GM18526 (cell line): ENCODE results near the gene LHFPL3.

Source experiments
- POLR2A ChIP-seq: IDR thresholded peaks from 3 replicates; pipeline ENCODE4 v1.6.1; 2011; ENCODE audit not compliant: insufficient read length; ENCODE audit errors: extremely low read depth

The LHFPL3 gene

DNA sequence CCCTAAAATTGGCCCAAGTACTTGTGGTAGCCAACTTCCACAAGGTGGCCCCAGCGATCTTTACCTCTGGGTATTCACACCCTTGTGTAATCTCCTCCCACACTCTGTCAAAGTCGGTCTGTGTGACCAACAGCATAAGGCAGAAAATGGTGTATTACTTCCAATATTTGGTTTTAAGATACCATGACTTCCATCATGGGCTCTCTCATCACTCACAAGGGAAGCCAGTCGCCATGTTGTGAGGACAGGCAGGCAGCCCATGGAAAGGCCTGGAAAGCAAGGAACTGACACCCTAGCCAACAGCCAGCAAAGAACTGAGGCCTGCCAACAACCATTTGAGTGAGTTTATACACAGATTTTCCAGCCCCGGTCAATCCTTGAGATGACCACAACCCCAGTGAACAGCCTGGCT is 594.6 kb downstream of the LHFPL3 start:
- no peak for TF ChIP-seq POLR2A

DNA sequence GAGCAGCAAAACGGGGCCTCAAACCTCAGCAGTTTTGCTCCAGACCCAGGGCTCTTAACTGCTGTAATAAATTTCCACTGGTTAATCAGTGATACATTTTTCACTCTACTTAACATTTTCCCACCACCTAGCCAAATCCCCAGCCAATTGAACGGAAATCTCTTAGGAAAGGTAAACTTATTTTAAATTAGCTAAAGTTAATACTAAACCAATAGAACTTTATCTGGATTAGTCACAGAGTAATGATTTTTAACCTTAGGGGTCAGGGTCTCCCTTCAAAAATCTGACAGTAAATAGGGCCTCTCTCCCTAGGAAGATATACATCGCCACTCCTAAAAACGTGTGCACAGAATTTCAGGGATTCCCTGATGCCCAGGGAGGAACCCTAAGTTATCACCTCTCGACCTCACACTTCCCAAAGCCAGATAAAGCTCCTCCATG is 598.2 kb downstream of the LHFPL3 start:
- TF ChIP-seq POLR2A, result no peak

- TF ChIP-seq POLR2A, result no peak
These were observed 598.7 kb downstream of the LHFPL3 start for GRCh38 chr7:104927055-104927454.

DNA sequence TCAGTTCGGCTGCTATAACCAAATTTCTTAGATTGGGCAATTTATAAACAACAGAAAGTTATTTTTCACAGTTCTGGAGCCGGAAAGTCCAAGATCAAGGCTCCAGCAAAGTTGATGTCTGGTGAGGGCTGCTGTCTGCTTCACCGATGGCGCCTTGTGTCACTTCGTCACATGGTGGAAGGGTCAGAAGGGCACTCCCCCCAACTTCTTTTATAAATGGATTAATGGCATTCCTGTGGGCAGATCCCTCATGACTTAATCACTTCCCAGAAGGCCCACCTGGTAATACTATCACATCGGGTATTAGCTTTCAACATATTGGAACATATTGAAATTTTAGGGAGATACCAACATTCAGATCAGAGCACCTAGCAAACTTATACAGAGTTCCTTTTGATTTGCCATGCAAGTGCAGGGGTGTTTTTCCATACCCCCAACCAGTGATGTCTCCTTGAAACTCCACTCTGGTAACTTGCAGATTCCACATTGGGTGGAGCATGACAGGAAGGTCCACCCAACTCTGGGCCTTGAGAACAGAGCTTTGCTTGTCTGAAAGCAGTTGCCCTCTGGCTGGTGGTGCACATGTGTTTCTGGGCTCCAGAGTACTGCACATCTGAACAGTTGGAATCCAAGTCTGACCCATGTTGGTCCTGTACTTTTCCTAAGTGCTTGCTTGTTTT is 600.5 kb downstream of the LHFPL3 start:
- no peak for TF ChIP-seq POLR2A

- no peak for TF ChIP-seq POLR2A
These were observed 601.5 kb downstream of the LHFPL3 start for GRCh38 chr7:104929921-104930320.

- no peak for TF ChIP-seq POLR2A
These were observed 602.9 kb downstream of the LHFPL3 start for GRCh38 chr7:104931181-104931781.

- TF ChIP-seq POLR2A, result no peak
These were observed 604.6 kb downstream of the LHFPL3 start for GRCh38 chr7:104933022-104933421.

DNA sequence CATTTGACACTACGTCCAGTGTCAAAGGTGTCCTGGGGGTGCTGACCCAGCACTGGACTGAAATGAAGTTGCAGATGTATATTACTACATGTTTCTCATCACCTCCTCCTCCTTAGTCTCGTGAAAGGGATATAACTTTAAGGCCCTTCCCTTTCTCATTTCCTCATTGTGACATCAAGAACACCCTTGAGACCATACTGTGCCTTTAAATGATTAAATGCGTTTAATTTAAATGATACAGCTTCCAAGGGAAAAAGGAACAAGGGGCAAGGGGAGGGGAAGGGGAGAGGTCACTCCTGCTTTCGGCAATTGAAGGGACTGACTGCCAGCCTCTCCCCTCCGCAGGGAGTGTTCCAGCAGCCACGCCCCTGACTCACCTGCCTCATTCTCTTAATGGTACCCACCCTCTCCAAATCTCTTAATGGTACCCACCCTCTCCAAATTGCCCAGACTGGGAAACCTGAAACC is 605.2 kb downstream of the LHFPL3 start:
- TF ChIP-seq POLR2A, result no peak

- no peak for TF ChIP-seq POLR2A
These were observed 606.3 kb downstream of the LHFPL3 start for GRCh38 chr7:104934665-104935064.

DNA sequence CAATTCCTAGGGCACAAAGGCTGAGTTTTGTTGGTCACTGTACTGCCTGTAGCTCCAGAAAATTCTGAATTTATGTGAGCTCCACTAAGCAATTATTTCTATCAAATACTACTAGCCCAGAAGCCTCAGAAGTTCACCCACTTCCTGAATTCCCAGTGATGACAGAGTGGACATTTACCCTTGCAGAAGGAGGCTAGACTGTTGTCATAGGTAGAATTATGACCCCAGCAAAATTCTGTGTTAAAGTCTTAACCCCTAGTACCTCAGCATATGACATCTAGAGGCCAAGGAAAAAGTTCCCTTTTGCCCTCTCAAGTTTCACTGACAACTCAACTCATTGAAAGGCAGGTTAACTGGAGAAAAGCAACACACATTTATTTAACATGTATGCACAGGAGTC is 606.9 kb downstream of the LHFPL3 start:
- no peak for TF ChIP-seq POLR2A

- TF ChIP-seq POLR2A, result no peak
These were observed 608.1 kb downstream of the LHFPL3 start for GRCh38 chr7:104936546-104936945.

- TF ChIP-seq POLR2A, result no peak
These were observed 610.5 kb downstream of the LHFPL3 start for GRCh38 chr7:104938741-104939390.

DNA sequence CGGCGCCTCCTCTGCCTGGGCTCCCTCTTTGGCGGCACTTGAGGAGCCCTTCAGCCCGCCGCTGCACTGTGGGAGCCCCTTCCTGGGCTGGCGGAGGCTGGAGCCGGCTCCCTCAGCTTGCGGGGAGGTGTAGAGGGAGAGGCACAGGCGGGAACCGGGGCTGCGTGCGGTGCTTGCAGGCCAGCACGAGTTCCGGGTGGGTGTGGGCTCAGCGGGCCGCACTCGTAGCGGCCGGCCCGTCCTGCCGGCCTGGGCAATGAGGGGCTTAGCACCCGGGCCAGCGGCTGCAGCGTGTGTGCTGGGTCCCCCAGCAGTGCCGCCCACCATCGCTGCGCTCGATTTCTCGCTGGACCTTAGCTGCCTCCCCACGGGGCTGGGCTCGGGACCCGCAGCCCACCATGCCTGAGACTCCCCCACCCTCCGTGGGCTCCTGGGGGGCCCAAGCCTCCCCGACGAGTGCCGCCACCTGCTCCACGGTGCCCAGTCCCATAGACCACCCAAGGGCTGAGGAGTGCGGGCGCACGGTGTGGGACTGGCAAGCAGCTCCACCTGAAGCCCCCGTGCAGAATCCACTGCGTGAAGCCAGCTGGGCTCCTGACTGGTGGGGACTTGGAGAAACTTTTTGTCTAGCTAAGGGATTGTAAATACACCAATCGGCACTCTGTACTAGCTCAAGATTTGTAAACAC is 611.8 kb downstream of the LHFPL3 start:
- TF ChIP-seq POLR2A, result no peak

DNA sequence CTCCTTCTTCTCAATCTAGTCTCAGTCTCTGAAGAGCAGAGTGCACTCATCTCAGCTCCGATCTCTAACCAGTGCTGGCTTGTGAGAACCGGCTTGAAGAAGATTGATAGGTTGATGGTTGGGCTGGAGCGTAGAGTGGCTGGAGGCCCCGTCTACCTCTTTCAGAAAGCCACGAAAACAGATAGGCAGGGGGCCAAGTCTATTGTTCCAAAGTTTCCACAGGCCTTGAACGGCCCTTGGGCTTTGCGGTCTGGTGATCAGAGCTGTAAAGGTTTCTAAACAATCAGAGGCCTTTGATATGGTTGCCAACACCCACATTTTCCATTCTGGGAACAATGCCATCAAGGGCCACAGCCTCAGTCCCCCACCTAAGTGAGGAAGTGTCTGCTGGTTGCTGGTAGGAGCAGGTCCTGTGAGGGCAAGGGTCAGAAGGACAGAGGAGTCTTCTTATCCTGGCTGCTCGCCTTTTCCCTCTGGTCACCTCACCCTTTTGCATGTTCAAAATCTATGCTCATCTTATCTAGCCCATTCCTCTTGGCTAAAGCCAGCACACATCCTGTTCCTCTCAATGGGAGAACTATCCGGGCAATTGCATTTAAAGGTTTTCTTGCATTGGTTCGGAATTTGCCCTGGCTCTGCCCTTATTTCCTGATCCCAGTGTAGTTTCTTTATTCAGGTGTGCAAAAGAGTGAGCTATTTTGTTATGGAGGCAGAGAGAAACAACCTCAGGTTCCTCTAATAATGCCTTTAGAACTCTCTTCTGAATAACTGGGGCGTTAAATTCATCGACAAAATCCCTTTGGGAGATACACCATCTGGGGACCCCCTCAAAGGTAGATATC is 615.3 kb downstream of the LHFPL3 start:
- peak; percentile 36 for TF ChIP-seq POLR2A

DNA sequence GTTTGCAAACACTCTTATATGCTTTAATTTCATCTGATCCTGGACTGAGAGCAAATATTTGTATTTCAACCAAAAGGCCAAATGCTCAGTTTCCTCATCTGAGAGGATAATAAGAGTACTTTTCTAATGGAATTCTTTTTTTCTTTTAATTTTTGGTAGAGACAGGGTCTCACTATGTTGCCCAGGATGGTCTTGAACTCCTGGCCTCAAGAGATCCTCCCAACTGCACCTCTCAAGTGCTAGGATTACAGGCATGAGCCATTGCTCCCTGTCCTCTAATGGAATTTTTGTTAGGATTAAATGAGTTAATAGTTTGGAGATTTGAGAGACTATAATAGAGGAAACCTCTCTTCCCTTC is 617.2 kb downstream of the LHFPL3 start:
- TF ChIP-seq POLR2A, result no peak
